HepG2 (cell line): Measurements from ENCODE around the gene OR2L13. TPM values are rescaled to one million over a fixed set of nuclear protein-coding genes. Genes with fewer than 3 reads are reported as not detected.

Source experiments
- ATAC-seq: fragments of 200-7000 bp; cut with Tn5 transposase; 3 replicates; pipeline ENCODE4 v1.9.1; 2020; ENCODE audit warnings: mild to moderate bottlenecking, moderate library complexity
- BruUV-seq: library from RNA; stranded (reverse); fragments of 400-500 nt; replicated peaks from 2 replicates; lab custom pipeline; 2021; lab: Mats Ljungman, UMichigan
- CTCF ChIA-PET: fragments of 300-600 bp; formaldehyde crosslinking; extraction: SDS; loops from one replicate; lab custom pipeline; 2021; ENCODE audit warnings: low total read pairs, inconsistent platforms, low intra/inter-chr PET ratio; lab: Yijun Ruan, JAX
- POLR2A ChIA-PET: fragments of 350-600 bp; sonication (Branson Sonifier 250); formaldehyde crosslinking; loops from one replicate; lab custom pipeline; 2020; ENCODE audit warnings: antibody characterized with exemption, inconsistent platforms; lab: Yijun Ruan, JAX
- DNase-seq: peaks from one replicate; pipeline ENCODE4 v3.0.0-alpha.2; 2015; ENCODE audit warnings: low spot score
- FAIRE-seq: peaks from 3 replicates; lab custom pipeline; 2011; peaks lifted over from hg19 to GRCh38; lab: Jason Lieb, UNC
- H2AFZ ChIP-seq: one replicate; pipeline ENCODE4 v1.6.1; 2011; ENCODE audit warnings: low read length, inconsistent platforms
- H3K27ac ChIP-seq: fragments of 300-600 bp; 3 replicates; pipeline ENCODE4 v1.8.0; 2011; ENCODE audit warnings: mixed run types, mild to moderate bottlenecking, mixed read lengths, low read length, inconsistent platforms; ENCODE audit not compliant: insufficient read depth; ENCODE audit errors: extremely low read length
- H3K27me3 ChIP-seq, 2 experiments: fragments of 200-600 bp in 1 of 2; 2 replicates in 1 of 2; 3 replicates in 1 of 2; pipeline versions ENCODE4 v1.6.0 to v1.8.0; 2011; ENCODE audit warnings: low read length in 2 of 2, mild to moderate bottlenecking in 2 of 2, moderate library complexity in 2 of 2, inconsistent platforms in 1 of 2; ENCODE audit not compliant: insufficient read depth in 2 of 2, control insufficient read depth in 1 of 2
- H3K36me3 ChIP-seq, 2 experiments: fragments of 200-600 bp in 1 of 2; replicated peaks in 1 of 2; 2 replicates in 1 of 2; 3 replicates in 1 of 2; pipeline versions ENCODE4 v1.5.1 to v1.8.0; 2011; ENCODE audit warnings: low read length in 2 of 2, inconsistent platforms in 1 of 2; ENCODE audit not compliant: insufficient read depth in 2 of 2, control insufficient read depth in 1 of 2
- H3K4me1 ChIP-seq: 2 replicates; pipeline ENCODE4 v1.5.1; 2012; ENCODE audit warnings: low read length, inconsistent platforms; ENCODE audit not compliant: insufficient read depth
- H3K4me2 ChIP-seq: 2 replicates; pipeline ENCODE4 v1.6.0; 2011; ENCODE audit warnings: low read depth, low read length, inconsistent platforms
- H3K4me3 ChIP-seq, 3 experiments: fragments of 200-600 bp in 1 of 3; sonication (generic), shearing (Covaris generic) in 1 of 3; replicated peaks in 1 of 3; 2 replicates each; pipeline ENCODE4 v1.5.1; 2011 to 2016; ENCODE audit warnings: low read length in 3 of 3, inconsistent platforms in 2 of 3, low read depth in 2 of 3, mild to moderate bottlenecking in 2 of 3, control low read depth in 1 of 3, mixed read lengths in 1 of 3; ENCODE audit not compliant: insufficient read depth in 1 of 3
- H3K79me2 ChIP-seq: one replicate; pipeline ENCODE4 v1.6.1; 2011; ENCODE audit warnings: low read length, inconsistent platforms; ENCODE audit not compliant: insufficient read depth
- H3K9ac ChIP-seq: 2 replicates; pipeline ENCODE4 v1.6.0; 2011; ENCODE audit warnings: mild to moderate bottlenecking, low read depth, low read length, inconsistent platforms; ENCODE audit not compliant: insufficient read depth
- H3K9me3 ChIP-seq: 2 replicates; pipeline ENCODE4 v1.5.1; 2012; ENCODE audit warnings: mild to moderate bottlenecking, low read length
- H4K20me1 ChIP-seq: 2 replicates; pipeline ENCODE4 v1.6.0; 2011; ENCODE audit warnings: inconsistent platforms, mild to moderate bottlenecking, low read length, moderate library complexity; ENCODE audit not compliant: insufficient read depth
- FOXA1 ChIP-seq, 2 experiments: fragments of 450-650 bp in 1 of 2; sonication (generic) in 1 of 2; formaldehyde crosslinking in 1 of 2; IDR thresholded peaks; 2 replicates each; pipeline versions ENCODE4 v1.4.0 to v1.6.1; 2016 to 2020; ENCODE audit warnings: missing genetic modification reagents in 1 of 2
- NFKB2 ChIP-seq: sonication (generic); formaldehyde crosslinking; IDR thresholded peaks from 2 replicates; pipeline ENCODE4 v1.4.0; 2020; ENCODE audit warnings: missing genetic modification reagents, borderline replicate concordance
- RFX3 ChIP-seq: IDR thresholded peaks from 2 replicates; pipeline ENCODE4 v1.6.1; 2016; ENCODE audit warnings: missing biosample characterization, missing genetic modification reagents
- TBX3 ChIP-seq: fragments of 450-650 bp; IDR thresholded peaks from 2 replicates; pipeline ENCODE4 v1.6.1; 2017; ENCODE audit warnings: antibody characterized with exemption, mild to moderate bottlenecking, inconsistent platforms, borderline replicate concordance
- ZNF644 ChIP-seq: IDR thresholded peaks from 2 replicates; pipeline ENCODE4 v1.6.1; 2016; ENCODE audit warnings: low read depth
- ZNF879 ChIP-seq: sonication (generic); formaldehyde crosslinking; IDR thresholded peaks from 2 replicates; pipeline ENCODE4 v1.8.1; 2023; ENCODE audit warnings: missing genetic modification reagents
- WGBS: methylation state at CpG from one replicate; pipeline ENCODE4 v1.1.6; 2017; ENCODE audit warnings: low lambda C conversion rate; 5-methylcytosine and 5-hydroxymethylcytosine counted together
- in situ Hi-C: cut with HindIII; loops from 2 replicates; pipeline ENCODE4 v1.10.0; 2017; ENCODE audit warnings: low pct_unique_long_range_greater_than_20kb; ENCODE audit not compliant: extremely low pct_ligation_motif_present
- intact Hi-C: fragments of 100-400 bp; cut with micrococcal nuclease; formaldehyde crosslinking; loops from one replicate; pipeline ENCODE4 v1.10.0; 2022; ENCODE audit not compliant: unreplicated experiment
- polyA plus RNA-seq, 8 experiments: library from polyadenylated mRNA; depleted of rRNA in 3 of 8; stranded (reverse) in 7 of 8; unstranded in 1 of 8; fragments of >200 nt; fragmentation: Illumina TruSeq in 4 of 8; extraction: Trizol in 4 of 8; gene quantifications; 2 replicates each; pipeline versions ENCODE4 v1.2.1 to v1.2.3, GENCODE V29; 2011 to 2016; ENCODE audit warnings: low read depth in 4 of 8, missing spikeins in 1 of 8, mixed read lengths in 1 of 8; ENCODE audit not compliant: insufficient read depth in 1 of 8
- total RNA-seq, 5 experiments: library from RNA; depleted of rRNA; stranded (reverse); fragments of >200 nt; fragmentation: Illumina TruSeq; extraction: Trizol; gene quantifications; 2 replicates each; pipeline ENCODE4 v1.2.3, GENCODE V29; 2016; ENCODE audit warnings: low read depth in 1 of 5
- TF ChIP-seq, protein P1 (sequence below): sonication (generic); formaldehyde crosslinking; conservative IDR thresholded peaks from 2 replicates; pipeline ENCODE4 v1.4.0; 2020; ENCODE audit warnings: missing genetic modification reagents
- TF ChIP-seq, protein P2 (sequence below): IDR thresholded peaks from 2 replicates; pipeline ENCODE4 v1.6.1; 2012; ENCODE audit warnings: inconsistent platforms
- TF ChIP-seq, protein P3 (sequence below): sonication (generic); formaldehyde crosslinking; conservative IDR thresholded peaks from 2 replicates; pipeline ENCODE4 v1.8.0; 2022; ENCODE audit warnings: missing genetic modification reagents
- TF ChIP-seq, protein P4 (sequence below): sonication (generic); formaldehyde crosslinking; IDR thresholded peaks from 2 replicates; pipeline ENCODE4 v1.4.0; 2020; ENCODE audit warnings: mild to moderate bottlenecking, missing genetic modification reagents

OR2L13 gene
- total and polyA plus RNA-seq, 2 of the 13 experiments (the other 11 are each of a cell fraction or from before 2014, with no cell fraction given), result not detected

DNA sequence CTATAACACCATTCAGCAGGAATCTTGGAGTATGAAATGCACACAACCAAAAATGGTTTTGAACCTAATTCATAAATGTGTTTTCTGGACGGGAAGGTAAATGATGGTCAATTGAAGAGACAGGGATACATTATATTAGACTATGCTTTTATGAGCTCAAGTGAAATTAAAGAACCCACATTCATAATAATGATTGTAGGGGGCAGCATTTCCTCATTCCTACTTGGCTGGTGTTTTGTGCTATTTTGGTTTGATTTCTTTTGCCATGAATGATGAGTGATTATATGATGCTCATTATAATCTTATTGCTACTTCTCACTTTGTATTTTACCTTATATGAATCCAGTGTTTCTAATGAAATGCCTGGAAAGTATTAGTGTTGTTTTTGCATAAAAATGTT, 48.0 kb upstream of the OR2L13 start:
- no peak overlapping the region for H3K27ac ChIP-seq
- ChIA-PET CTCF (no interaction called here), POLR2A (no interaction called here)
- no peaks in the 10 kb centered on the region for H3K27me3 ChIP-seq
- TF ChIP-seq RFX3 (CRISPR knock-in tag) (no peak), TBX3 (no peak), FOXA1 (IDR thresholded peaks at IDR 0.05) (no peak), FOXA1 (CRISPR knock-in tag; IDR thresholded peaks at IDR 0.05) (no peak), ZNF644 (CRISPR knock-in tag) (no peak), NFKB2 (CRISPR knock-in tag) (no peak), ZNF879 (CRISPR knock-in tag) (no peak)
- TF ChIP-seq, protein P1, sequence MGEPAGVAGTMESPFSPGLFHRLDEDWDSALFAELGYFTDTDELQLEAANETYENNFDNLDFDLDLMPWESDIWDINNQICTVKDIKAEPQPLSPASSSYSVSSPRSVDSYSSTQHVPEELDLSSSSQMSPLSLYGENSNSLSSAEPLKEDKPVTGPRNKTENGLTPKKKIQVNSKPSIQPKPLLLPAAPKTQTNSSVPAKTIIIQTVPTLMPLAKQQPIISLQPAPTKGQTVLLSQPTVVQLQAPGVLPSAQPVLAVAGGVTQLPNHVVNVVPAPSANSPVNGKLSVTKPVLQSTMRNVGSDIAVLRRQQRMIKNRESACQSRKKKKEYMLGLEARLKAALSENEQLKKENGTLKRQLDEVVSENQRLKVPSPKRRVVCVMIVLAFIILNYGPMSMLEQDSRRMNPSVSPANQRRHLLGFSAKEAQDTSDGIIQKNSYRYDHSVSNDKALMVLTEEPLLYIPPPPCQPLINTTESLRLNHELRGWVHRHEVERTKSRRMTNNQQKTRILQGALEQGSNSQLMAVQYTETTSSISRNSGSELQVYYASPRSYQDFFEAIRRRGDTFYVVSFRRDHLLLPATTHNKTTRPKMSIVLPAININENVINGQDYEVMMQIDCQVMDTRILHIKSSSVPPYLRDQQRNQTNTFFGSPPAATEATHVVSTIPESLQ, result no peak
- TF ChIP-seq, protein P2, sequence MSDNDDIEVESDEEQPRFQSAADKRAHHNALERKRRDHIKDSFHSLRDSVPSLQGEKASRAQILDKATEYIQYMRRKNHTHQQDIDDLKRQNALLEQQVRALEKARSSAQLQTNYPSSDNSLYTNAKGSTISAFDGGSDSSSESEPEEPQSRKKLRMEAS, result no peak
- TF ChIP-seq, protein P3, sequence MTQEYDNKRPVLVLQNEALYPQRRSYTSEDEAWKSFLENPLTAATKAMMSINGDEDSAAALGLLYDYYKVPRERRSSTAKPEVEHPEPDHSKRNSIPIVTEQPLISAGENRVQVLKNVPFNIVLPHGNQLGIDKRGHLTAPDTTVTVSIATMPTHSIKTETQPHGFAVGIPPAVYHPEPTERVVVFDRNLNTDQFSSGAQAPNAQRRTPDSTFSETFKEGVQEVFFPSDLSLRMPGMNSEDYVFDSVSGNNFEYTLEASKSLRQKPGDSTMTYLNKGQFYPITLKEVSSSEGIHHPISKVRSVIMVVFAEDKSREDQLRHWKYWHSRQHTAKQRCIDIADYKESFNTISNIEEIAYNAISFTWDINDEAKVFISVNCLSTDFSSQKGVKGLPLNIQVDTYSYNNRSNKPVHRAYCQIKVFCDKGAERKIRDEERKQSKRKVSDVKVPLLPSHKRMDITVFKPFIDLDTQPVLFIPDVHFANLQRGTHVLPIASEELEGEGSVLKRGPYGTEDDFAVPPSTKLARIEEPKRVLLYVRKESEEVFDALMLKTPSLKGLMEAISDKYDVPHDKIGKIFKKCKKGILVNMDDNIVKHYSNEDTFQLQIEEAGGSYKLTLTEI, result no peak
- TF ChIP-seq, protein P4, sequence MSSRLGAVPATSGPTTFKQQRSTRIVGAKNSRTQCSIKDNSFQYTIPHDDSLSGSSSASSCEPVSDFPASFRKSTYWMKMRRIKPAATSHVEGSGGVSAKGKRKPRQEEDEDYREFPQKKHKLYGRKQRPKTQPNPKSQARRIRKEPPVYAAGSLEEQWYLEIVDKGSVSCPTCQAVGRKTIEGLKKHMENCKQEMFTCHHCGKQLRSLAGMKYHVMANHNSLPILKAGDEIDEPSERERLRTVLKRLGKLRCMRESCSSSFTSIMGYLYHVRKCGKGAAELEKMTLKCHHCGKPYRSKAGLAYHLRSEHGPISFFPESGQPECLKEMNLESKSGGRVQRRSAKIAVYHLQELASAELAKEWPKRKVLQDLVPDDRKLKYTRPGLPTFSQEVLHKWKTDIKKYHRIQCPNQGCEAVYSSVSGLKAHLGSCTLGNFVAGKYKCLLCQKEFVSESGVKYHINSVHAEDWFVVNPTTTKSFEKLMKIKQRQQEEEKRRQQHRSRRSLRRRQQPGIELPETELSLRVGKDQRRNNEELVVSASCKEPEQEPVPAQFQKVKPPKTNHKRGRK (CRISPR knock-in tag), result no peak
- H3K36me3 ChIP-seq, result no peaks in the 10 kb centered on the region
- 4% methylated on average over 1 of the region's 1 CpG for WGBS
- no peak overlapping the region for H3K4me3 ChIP-seq
- in situ Hi-C loops (no loop called here), intact Hi-C loops (no loop called here)
- H2AFZ ChIP-seq, result no peak overlapping the region
- peaks cover 72% of the 10 kb centered on the region for H3K9me3 ChIP-seq
- no peaks in the 10 kb centered on the region for H3K4me1 ChIP-seq
- H3K4me2 ChIP-seq, result no peak overlapping the region
- ATAC-seq (no peak), FAIRE-seq (no peak), DNase-seq (no peak)
- no peak overlapping the region for H3K9ac ChIP-seq
- H4K20me1 ChIP-seq, result no peaks in the 10 kb centered on the region
- BruUV-seq, result no TSS peak
- no peaks in the 10 kb centered on the region for H3K79me2 ChIP-seq
